MCF 10A (cell line): ENCODE measurements around the gene ZNF614. TPM values are rescaled to one million over a fixed set of nuclear protein-coding genes. Genes with fewer than 3 reads are reported as not detected.
"Not testable (repeated sequence)": the region's sequence is repeated elsewhere in the genome, so short reads cannot be mapped to it uniquely, and the experiment has no call there.

Experiments
- BruUV-seq: library from RNA; stranded (reverse); fragments of 400-500 nt; replicated peaks from 2 replicates; lab custom pipeline; 2021; lab: Mats Ljungman, UMichigan
- CTCF ChIA-PET: fragments of 300-600 bp; sonication (Branson Sonifier 250); formaldehyde crosslinking; extraction: SDS; loops from one replicate; lab custom pipeline; 2021; ENCODE audit warnings: antibody characterized with exemption, inconsistent platforms; lab: Yijun Ruan, JAX
- POLR2A ChIA-PET: fragments of 300-600, 350-650 bp; sonication (Branson Sonifier 250); formaldehyde crosslinking; extraction: SDS; loops from one replicate; lab custom pipeline; 2020; ENCODE audit warnings: antibody characterized with exemption, inconsistent platforms; lab: Yijun Ruan, JAX
- DNase-seq: peaks from one replicate; pipeline ENCODE4 v3.0.0-alpha.2; 2018; ENCODE audit not compliant: unreplicated experiment
- H3K27ac Mint-ChIP-seq: one replicate; pipeline ENCODE4 v1.8.0; 2022; ENCODE audit warnings: mild to moderate bottlenecking, low read depth, mixed read lengths; ENCODE audit not compliant: unreplicated experiment
- H3K27me3 Mint-ChIP-seq: one replicate; pipeline ENCODE4 v1.8.0; 2022; ENCODE audit warnings: mixed read lengths; ENCODE audit not compliant: insufficient read depth, unreplicated experiment
- H3K36me3 Mint-ChIP-seq: one replicate; pipeline ENCODE4 v1.8.0; 2022; ENCODE audit warnings: mild to moderate bottlenecking, moderate library complexity, mixed read lengths; ENCODE audit not compliant: insufficient read depth, unreplicated experiment
- H3K4me1 Mint-ChIP-seq: one replicate; pipeline ENCODE4 v1.8.0; 2022; ENCODE audit warnings: mixed read lengths; ENCODE audit not compliant: insufficient read depth, unreplicated experiment
- H3K4me3 Mint-ChIP-seq: one replicate; pipeline ENCODE4 v1.8.0; 2022; ENCODE audit warnings: mild to moderate bottlenecking, moderate library complexity, mixed read lengths; ENCODE audit not compliant: unreplicated experiment
- H3K9me3 Mint-ChIP-seq: one replicate; pipeline ENCODE4 v1.8.0; 2022; ENCODE audit warnings: mixed read lengths; ENCODE audit not compliant: unreplicated experiment
- CTCF ChIP-seq: fragments of 200-600 bp; IDR thresholded peaks from one replicate; pipeline ENCODE4 v1.8.0; 2022; ENCODE audit warnings: antibody characterized with exemption, mild to moderate bottlenecking; ENCODE audit not compliant: unreplicated experiment
- intact Hi-C: fragments of 100-400 bp; cut with micrococcal nuclease; formaldehyde crosslinking; loops from 2 replicates; pipeline ENCODE4 v1.14.1; 2022
- total RNA-seq: library from RNA; stranded (reverse); gene quantifications from 2 replicates; pipeline ENCODE4 v1.2.3, GENCODE V29; 2022

Gene ZNF614
- total RNA-seq, 1 experiment from 2014 or later = 10.2 TPM

- no peaks in the 10 kb centered on the region for H3K4me1 Mint-ChIP-seq
- intact Hi-C loops = no loop called here
- BruUV-seq = no TSS peak
- POLR2A ChIA-PET = no interaction called here
- DNase-seq = no peak
- no peaks in the 10 kb centered on the region for H3K27me3 Mint-ChIP-seq
- no peak overlapping the region for H3K27ac Mint-ChIP-seq
- CTCF ChIA-PET = no interaction called here
- no peak overlapping the region for H3K4me3 Mint-ChIP-seq
- H3K9me3 Mint-ChIP-seq = peaks cover 28% of the 10 kb centered on the region
- peaks cover 72% of the 10 kb centered on the region for H3K36me3 Mint-ChIP-seq
- no peak for TF ChIP-seq CTCF
Observed at GRCh38 chr19:52065399-52065798, 37.2 kb upstream of the ZNF614 start.

GRCh38 chr19:52056480-52056879, 28.3 kb upstream of the ZNF614 start:
- BruUV-seq, DNase-seq, H3K4me3 Mint-ChIP-seq, H3K4me1 Mint-ChIP-seq, H3K36me3 Mint-ChIP-seq, intact Hi-C loops, H3K27ac Mint-ChIP-seq, H3K27me3 Mint-ChIP-seq: not testable (repeated sequence)
- peaks cover 30% of the 10 kb centered on the region for H3K9me3 Mint-ChIP-seq
- ChIA-PET POLR2A (interaction anchor here (1.4 kb wide), 1 partner anchor 83 kb away, joined by 3 read pairs; the partner anchor contains the start of gene ZNF616), CTCF (interaction anchor here (0.5 to 0.6 kb wide), 2 partner anchors 50 to 121 kb away, joined by 3 read pairs; no protein-coding TSS in a partner anchor)

- BruUV-seq, H3K27me3 Mint-ChIP-seq, H3K27ac Mint-ChIP-seq, DNase-seq, POLR2A ChIA-PET, H3K4me3 Mint-ChIP-seq, intact Hi-C loops: not testable (repeated sequence)
- peaks cover 24% of the 10 kb centered on the region for H3K36me3 Mint-ChIP-seq
- H3K4me1 Mint-ChIP-seq = peaks cover 11% of the 10 kb centered on the region
- CTCF ChIA-PET = interaction anchor here (2.0 kb wide), 1 partner anchor 186 kb away, joined by 6 read pairs; no protein-coding TSS in a partner anchor
- peaks cover 37% of the 10 kb centered on the region for H3K9me3 Mint-ChIP-seq
Observed at GRCh38 chr19:52051736-52052135, 23.6 kb upstream of the ZNF614 start.

GRCh38 chr19:52048555-52049501, 20.6 kb upstream of the ZNF614 start, which contains the start of gene ZNF432:
Gene ZNF432 (minus strand): TSS chr19:52048838. CDS start chr19:52046868, 1,970 bp downstream.
- peak; percentile 92 for DNase-seq
- ChIA-PET CTCF (interaction anchor here (0.6 to 0.8 kb wide), 2 partner anchors 25 to 90 kb away, joined by 3 to 4 read pairs; no protein-coding TSS in a partner anchor), POLR2A (interaction anchor here (0.6 to 2.7 kb wide), 13 partner anchors 21 to 1571 kb away, joined by 3 to 18 read pairs (median 5); partner anchors contain the start of genes PPP2R1A, ZNF614, ZNF616 and ZNF836)
- TF ChIP-seq CTCF = no peak
- Mint-ChIP-seq H3K27me3 (no peaks in the 10 kb centered on the region), H3K27ac (peak within 1 kb of the TSS; percentile 100), H3K4me1 (peaks cover 11% of the 10 kb centered on the region), H3K36me3 (peaks cover 53% of the 10 kb centered on the region), H3K9me3 (peaks cover 30% of the 10 kb centered on the region), H3K4me3 (peak within 1 kb of the TSS; percentile 99)
- intact Hi-C loops = loop anchor here (2.0 to 10.0 kb wide), 2 partner anchors 46 to 124 kb away; partner anchors contain the start of genes ZNF613 and ZNF841
- BruUV-seq = TSS peak; percentile 85
